Stimulated activated CD8-positive, alpha-beta memory T cell treated with anti-CD3 and anti-CD28 coated beads, Interleukin-7, amount 100 ng/mL, for 1 hour (primary cell): ENCODE data around the gene MAK.
"Not testable (repeated sequence)": the region's sequence is repeated elsewhere in the genome, so short reads cannot be mapped to it uniquely, and the experiment has no call there.

Source experiments
- DNase-seq, 2 donors: peaks; one replicate each; pipeline ENCODE4 v3.0.0-alpha.2; 2020; ENCODE audit warnings: low read depth in 2 of 2

Gene MAK

DNA sequence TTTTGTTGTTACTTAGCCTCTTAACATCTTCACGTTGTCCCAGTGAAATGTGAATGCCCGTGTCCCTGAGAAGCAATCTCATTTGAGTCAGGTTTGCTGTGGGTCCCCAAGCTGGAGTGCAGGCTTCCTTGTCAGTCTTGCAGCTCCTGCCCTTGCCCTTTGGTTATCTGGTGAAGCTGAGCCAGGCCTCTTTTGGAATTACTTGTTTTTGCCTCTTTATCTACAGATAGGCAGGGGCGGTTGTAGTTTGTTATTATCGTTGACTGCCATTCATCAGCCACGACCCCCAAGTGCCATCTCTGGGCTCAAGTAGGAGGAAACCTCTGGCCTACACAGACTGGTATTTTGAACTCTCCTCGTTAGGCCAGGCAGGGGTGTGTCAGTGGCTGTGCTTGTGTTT lies 113.3 kb downstream of the MAK start:
- DNase-seq, result no peak

DNA sequence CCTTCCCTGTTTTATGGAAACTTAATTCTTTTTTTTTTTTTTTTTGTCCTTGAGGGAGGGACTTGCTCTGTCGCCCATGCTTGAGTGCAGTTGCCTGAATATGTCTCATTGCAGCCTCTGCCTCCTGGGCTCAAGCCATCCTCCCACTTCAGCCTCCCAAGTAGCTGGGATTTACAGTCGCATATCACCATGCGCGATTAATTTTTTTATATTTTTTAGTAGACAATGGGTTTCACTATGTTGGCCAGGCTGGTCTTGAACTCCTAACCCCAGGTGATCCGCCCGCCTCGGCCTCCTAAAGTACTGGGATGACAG lies 114.8 kb downstream of the MAK start:
- DNase-seq, result no peak

DNA sequence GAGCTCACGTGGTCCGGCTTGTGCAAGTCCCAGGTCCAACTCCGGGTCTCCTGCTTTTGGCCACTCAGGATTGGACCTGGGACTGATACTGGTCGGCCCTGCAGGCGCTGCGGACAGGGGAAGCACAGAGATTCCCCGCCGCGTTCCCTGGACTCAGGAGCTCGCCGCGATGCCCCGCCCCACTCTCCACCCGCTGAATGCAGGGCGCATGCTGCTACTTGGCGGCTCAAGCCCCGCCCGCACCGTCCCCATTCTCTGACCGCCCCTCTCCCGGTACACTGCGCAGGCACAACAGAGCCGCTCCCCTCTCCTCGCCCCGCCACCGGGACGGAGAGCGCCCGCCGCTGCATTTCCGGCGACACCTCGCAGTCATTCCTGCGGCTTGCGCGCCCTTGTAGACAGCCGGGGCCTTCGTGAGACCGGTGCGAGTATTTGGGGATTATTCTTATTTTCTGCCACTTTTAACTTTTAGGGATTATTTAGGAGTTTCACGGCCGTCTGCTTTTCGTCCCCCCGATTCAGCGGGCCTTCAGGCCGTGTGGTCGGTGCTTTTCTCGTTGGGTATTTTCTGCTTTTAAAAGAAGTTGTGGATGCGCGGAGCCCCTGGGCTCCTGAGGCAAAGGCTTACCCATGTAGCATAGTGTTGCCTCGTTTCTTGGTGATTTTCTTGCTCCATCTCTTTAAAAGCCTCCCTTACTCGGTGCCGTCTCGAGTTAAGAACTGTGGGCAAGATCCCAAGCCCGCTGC lies 115.3 kb downstream of the MAK start, which contains the start of gene TMEM14C:
TSS of gene TMEM14C (plus strand) at position 251 of the 747 bp plus-strand sequence. CDS start 1,544 bp downstream, outside the sequence.
- DNase-seq, result peak; percentile 55 to 67

DNA sequence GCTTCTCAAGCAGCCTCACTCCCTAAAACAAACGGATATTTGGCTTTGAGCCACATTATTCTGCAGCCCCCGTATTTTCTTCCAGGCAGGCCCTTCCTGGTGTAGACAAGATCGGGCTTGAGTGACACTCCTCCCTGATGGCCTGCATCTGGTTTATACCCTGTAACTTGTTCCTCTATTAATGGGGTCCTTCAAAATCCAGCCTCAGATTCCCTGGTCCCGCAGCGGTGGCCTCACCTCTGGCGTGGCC lies 115.8 kb downstream of the MAK start:
- DNase-seq, result no peak

DNA sequence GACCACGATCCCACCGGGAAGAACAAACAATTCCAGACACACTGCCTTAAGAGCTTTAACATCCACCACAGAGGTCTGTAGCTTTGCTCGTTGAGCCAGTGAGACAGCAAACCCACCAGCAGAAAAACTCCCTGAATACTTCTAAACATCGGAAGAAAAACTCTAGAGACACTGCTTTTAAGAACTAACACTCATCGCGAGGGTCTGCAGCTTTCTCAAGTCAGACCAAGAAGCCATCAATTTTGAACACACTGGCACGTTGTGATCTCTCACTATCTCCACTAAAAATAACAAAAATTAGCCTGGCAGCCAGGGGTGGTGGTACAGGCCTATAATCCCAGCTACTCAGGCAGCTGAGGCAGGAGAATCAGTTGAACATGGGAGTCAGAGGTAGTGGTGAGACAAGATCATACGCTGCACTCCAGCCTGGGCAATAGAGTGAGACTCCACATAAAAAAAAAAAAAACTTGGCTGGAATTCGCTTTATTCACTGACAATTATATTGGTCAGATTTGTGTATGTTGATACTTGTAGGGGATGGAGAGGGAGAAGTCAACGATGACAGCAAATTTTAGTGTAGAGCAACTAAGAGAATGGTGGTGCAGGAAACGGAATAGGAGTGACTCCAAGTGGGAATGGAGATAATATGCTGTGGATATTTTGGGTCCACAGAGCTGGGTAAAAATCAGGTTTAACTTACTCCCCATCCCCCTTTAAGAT lies 116.3 kb downstream of the MAK start:
- no peak for DNase-seq

GRCh38 chr6:10720960-10721849 lies 117.1 kb downstream of the MAK start:
- DNase-seq, result not testable (repeated sequence)

DNA sequence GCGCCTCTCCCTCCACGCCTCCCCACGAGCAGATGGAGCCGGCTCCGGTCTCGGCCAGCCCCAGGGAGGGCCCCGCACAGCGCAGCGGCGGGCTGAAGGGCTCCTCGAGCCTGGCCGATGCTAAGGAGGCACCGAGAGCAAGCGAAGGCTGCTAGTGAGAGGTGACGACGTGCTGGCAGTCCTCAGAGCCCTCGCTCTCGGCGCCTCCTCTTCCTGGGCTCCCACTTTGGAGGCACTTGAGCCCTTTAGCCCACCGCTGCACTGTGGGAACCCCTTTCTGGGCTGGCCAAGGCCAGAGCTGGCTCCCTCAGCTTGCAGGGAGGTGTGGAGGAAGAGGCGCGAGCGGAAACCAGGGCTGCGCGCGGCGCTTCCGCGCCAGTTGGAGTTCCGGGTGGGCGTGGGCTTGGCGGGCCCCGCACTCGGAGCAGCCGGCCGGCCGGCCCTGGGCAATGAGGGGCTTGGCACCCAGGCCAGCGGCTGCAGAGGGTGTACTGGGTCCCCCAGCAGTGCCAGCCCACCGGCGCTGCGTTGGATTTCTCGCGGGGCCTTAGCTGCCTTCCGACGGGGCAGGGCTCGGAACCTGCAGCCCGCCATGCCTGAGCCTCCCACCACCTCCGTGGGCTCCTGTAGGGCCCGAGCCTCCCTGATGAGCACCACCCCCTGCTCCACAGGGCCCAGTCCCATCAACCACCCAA lies 117.9 kb downstream of the MAK start:
- DNase-seq, result peak; percentile 22 to 49

GRCh38 chr6:10719964-10720264 lies 118.4 kb downstream of the MAK start:
- DNase-seq, result no peak

GRCh38 chr6:10719296-10719963 lies 118.9 kb downstream of the MAK start:
- no peak for DNase-seq

- DNase-seq, result no peak
Measured at GRCh38 chr6:10713962-10714361, 124.4 kb downstream of the MAK start.
